Measurements from ENCODE around the gene GATA5. TPM values are rescaled to one million over a fixed set of nuclear protein-coding genes. Genes with fewer than 3 reads are reported as not detected.

Gene GATA5
- total RNA-seq, 1 experiment from 2014 or later = not detected

- no peak overlapping the region for H2AFZ ChIP-seq (ENCODE audit: low read depth, low read length, poor library complexity, severe bottlenecking)
- H3K27ac ChIP-seq (ENCODE audit: low read depth, low read length) = no peak overlapping the region
- DNase-seq (ENCODE audit: low read depth, low spot score) (no peak), ATAC-seq (no peak)
- no peak overlapping the region for H3K4me2 ChIP-seq (ENCODE audit: low read length)
- no peaks in the 10 kb centered on the region for H3K4me1 ChIP-seq (ENCODE audit: control insufficient read depth in 1 of 2, insufficient read depth in 2 of 2, low read length in 2 of 2)
- intact Hi-C loops (cut with micrococcal nuclease) = no loop called here
- ChIA-PET POLR2A (no interaction called here), RAD21 (ENCODE audit: low non-redundant PET in 1 of 2, low total read pairs in 2 of 2, uncharacterized antibody in 2 of 2, unreplicated experiment in 2 of 2) (no interaction called here), CTCF (no interaction called here)
- no peaks in the 10 kb centered on the region for H3K9me3 ChIP-seq (ENCODE audit: control insufficient read depth in 1 of 2, insufficient read depth in 1 of 2, low read depth in 1 of 2, low read length in 2 of 2)
- H3K79me2 ChIP-seq (ENCODE audit: insufficient read depth, low read length) = no peaks in the 10 kb centered on the region
- no TSS peak for BruUV-seq (replicated peaks)
- no peaks in the 10 kb centered on the region for H3K27me3 ChIP-seq (ENCODE audit: insufficient read depth, low read length)
- no peaks in the 10 kb centered on the region for H3K36me3 ChIP-seq (ENCODE audit: control insufficient read depth in 1 of 2, insufficient read depth in 2 of 2, low read length in 2 of 2)
- H3K9me2 ChIP-seq (ENCODE audit: insufficient read depth) = no peaks in the 10 kb centered on the region
- no peaks in the 10 kb centered on the region for H4K20me1 ChIP-seq (ENCODE audit: insufficient read depth)
- H3K4me3 ChIP-seq (replicated peaks in 1 of 2; ENCODE audit: low read depth in 1 of 2, low read length in 2 of 2) = no peak overlapping the region
- no peak overlapping the region for H3K9ac ChIP-seq (ENCODE audit: low read length)
- TF ChIP-seq ZNF274 (IDR thresholded peaks at IDR 0.05; ENCODE audit: low read depth, low read length) (no peak), SRF (IDR thresholded peaks at IDR 0.05; ENCODE audit: low read depth) (no peak), YY1 (IDR thresholded peaks at IDR 0.05; ENCODE audit: extremely low read depth, insufficient replicate concordance, low read depth, low read length) (no peak), REST (IDR thresholded peaks at IDR 0.05; ENCODE audit: low read depth) (no peak), EZH2phosphoT487 (IDR thresholded peaks at IDR 0.05; ENCODE audit: borderline replicate concordance) (no peak), EGR1 (IDR thresholded peaks at IDR 0.05; ENCODE audit: low read depth) (no peak), POLR2AphosphoS5 (IDR thresholded peaks at IDR 0.05; ENCODE audit: low read depth, low read length) (no peak), CBX3 (IDR thresholded peaks at IDR 0.05; ENCODE audit: low read depth) (no peak), ZFX (IDR thresholded peaks at IDR 0.05) (no peak), CEBPB (IDR thresholded peaks at IDR 0.05; ENCODE audit: low read depth) (no peak), TCF7L2 (IDR thresholded peaks at IDR 0.05; ENCODE audit: borderline replicate concordance, extremely low read depth, insufficient read depth, insufficient read length) (no peak), POLR2A (IDR thresholded peaks at IDR 0.05; ENCODE audit: borderline replicate concordance, extremely low read depth, insufficient read depth, insufficient read length) (no peak), ATF3 (IDR thresholded peaks at IDR 0.05) (no peak)
These were observed 1.8 kb downstream of the GATA5 start for GRCh38 chr20:62473717-62474603.
